Mesendoderm (in vitro differentiated cells): ENCODE data around the gene PMEL.
A peak's percentile ranks its signal among the peaks of the same experiment; 100 is the strongest.

Experiments used
- DNase-seq: peaks from one replicate; pipeline ENCODE4 v3.0.0; 2013
- H2AK5ac ChIP-seq: 2 replicates; pipeline ENCODE4 v1.6.1; 2013; ENCODE audit warnings: low read length, inconsistent platforms
- H2BK120ac ChIP-seq: 2 replicates; pipeline ENCODE4 v1.6.1; 2013; ENCODE audit warnings: low read depth, mild to moderate bottlenecking, low read length, moderate library complexity, mixed read lengths
- H2BK15ac ChIP-seq: replicated peaks from 2 replicates; pipeline ENCODE4 v1.6.1; 2013; ENCODE audit warnings: low read depth, mild to moderate bottlenecking, moderate library complexity
- H2BK5ac ChIP-seq: 2 replicates; pipeline ENCODE4 v1.6.1; 2013; ENCODE audit warnings: low read length, inconsistent platforms
- H3K18ac ChIP-seq: 2 replicates; pipeline ENCODE4 v1.6.1; 2013; ENCODE audit warnings: mild to moderate bottlenecking, low read length, mixed read lengths
- H3K23ac ChIP-seq: one replicate; pipeline ENCODE4 v1.6.1; 2013; ENCODE audit warnings: low read length
- H3K27ac ChIP-seq: 2 replicates; pipeline ENCODE4 v1.5.1; 2013; ENCODE audit warnings: low read depth, mild to moderate bottlenecking, inconsistent platforms, low read length, moderate library complexity
- H3K27me3 ChIP-seq: 2 replicates; pipeline ENCODE4 v1.6.1; 2013; ENCODE audit warnings: low read length, control low read depth, mild to moderate bottlenecking, inconsistent platforms; ENCODE audit not compliant: insufficient read depth, poor library complexity
- H3K36me3 ChIP-seq: 2 replicates; pipeline ENCODE4 v1.6.1; 2013; ENCODE audit warnings: low read length, inconsistent platforms; ENCODE audit not compliant: control insufficient read depth, insufficient read depth
- H3K4ac ChIP-seq: one replicate; pipeline ENCODE4 v1.6.1; 2013; ENCODE audit warnings: low read depth, mild to moderate bottlenecking, low read length, moderate library complexity
- H3K4me1 ChIP-seq: 2 replicates; pipeline ENCODE4 v1.6.1; 2013; ENCODE audit warnings: low read depth, low read length, inconsistent platforms; ENCODE audit not compliant: control insufficient read depth
- H3K4me2 ChIP-seq: 2 replicates; pipeline ENCODE4 v1.6.1; 2013; ENCODE audit warnings: low read length
- H3K4me3 ChIP-seq: 2 replicates; pipeline ENCODE4 v1.5.1; 2013; ENCODE audit warnings: mild to moderate bottlenecking, low read length
- H3K56ac ChIP-seq: one replicate; pipeline ENCODE4 v1.6.1; 2013; ENCODE audit warnings: low read length
- H3K79me1 ChIP-seq: 2 replicates; pipeline ENCODE4 v1.6.1; 2013; ENCODE audit warnings: low read length, inconsistent platforms
- H3K79me2 ChIP-seq: 2 replicates; pipeline ENCODE4 v1.6.1; 2013; ENCODE audit warnings: mild to moderate bottlenecking, low read length; ENCODE audit not compliant: control insufficient read depth, insufficient read depth
- H3K9ac ChIP-seq: 2 replicates; pipeline ENCODE4 v1.6.1; 2013; ENCODE audit warnings: low read length, inconsistent platforms
- H4K5ac ChIP-seq: one replicate; pipeline ENCODE4 v1.6.1; 2013; ENCODE audit warnings: low read length
- H4K8ac ChIP-seq: one replicate; pipeline ENCODE4 v1.6.1; 2013; ENCODE audit warnings: low read depth, mild to moderate bottlenecking, control low read depth, low read length, moderate library complexity
- WGBS: extraction: QIAGEN DNeasy Blood & Tissue Kit; methylation state at CpG from one replicate; pipeline ENCODE4 v1.1.7; 2013; ENCODE audit warnings: low lambda C conversion rate, missing lambda C conversion rate; ENCODE audit not compliant: insufficient coverage; ENCODE audit errors: extremely low coverage; 5-methylcytosine and 5-hydroxymethylcytosine counted together

The PMEL gene

DNA sequence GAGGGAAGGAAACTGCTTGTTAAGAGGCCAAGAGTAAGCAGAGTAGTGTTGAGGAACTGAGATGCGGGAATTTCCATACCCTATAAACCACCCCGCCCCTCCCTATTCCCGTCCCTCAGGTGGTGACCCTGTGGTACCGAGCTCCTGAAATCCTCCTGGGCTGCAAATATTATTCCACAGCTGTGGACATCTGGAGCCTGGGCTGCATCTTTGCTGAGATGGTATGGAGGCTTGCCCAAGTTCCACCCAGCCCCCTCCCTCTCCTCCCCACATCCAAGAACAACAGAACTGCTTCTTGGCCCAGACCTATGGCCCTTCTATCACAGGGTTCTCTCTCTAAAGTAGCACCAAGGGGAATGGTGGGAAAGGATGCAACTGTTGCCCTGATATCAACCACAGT lies 3.5 kb upstream of the PMEL start:
- no peaks in the 10 kb centered on the region for H3K27me3 ChIP-seq
- H3K56ac ChIP-seq, result no peak overlapping the region
- peaks cover 19% of the 10 kb centered on the region for H3K4me1 ChIP-seq
- H2AK5ac ChIP-seq, result no peak overlapping the region
- H3K36me3 ChIP-seq, result peaks cover 5% of the 10 kb centered on the region
- no peak overlapping the region for H4K5ac ChIP-seq
- no peak overlapping the region for H2BK15ac ChIP-seq
- no peak overlapping the region for H2BK5ac ChIP-seq
- no peak overlapping the region for H3K27ac ChIP-seq
- peaks cover 17% of the 10 kb centered on the region for H3K79me2 ChIP-seq
- no peak overlapping the region for H3K18ac ChIP-seq
- no CpG with 5 or more reads among the region's 4 CpGs for WGBS
- no peak overlapping the region for H3K4me2 ChIP-seq
- H3K23ac ChIP-seq, result no peak overlapping the region
- H4K8ac ChIP-seq, result no peak overlapping the region
- no peak for DNase-seq
- no peak overlapping the region for H3K9ac ChIP-seq
- H2BK120ac ChIP-seq, result no peak overlapping the region
- H3K79me1 ChIP-seq, result peaks cover 8% of the 10 kb centered on the region
- H3K4me3 ChIP-seq, result no peak overlapping the region
- no peak overlapping the region for H3K4ac ChIP-seq

DNA sequence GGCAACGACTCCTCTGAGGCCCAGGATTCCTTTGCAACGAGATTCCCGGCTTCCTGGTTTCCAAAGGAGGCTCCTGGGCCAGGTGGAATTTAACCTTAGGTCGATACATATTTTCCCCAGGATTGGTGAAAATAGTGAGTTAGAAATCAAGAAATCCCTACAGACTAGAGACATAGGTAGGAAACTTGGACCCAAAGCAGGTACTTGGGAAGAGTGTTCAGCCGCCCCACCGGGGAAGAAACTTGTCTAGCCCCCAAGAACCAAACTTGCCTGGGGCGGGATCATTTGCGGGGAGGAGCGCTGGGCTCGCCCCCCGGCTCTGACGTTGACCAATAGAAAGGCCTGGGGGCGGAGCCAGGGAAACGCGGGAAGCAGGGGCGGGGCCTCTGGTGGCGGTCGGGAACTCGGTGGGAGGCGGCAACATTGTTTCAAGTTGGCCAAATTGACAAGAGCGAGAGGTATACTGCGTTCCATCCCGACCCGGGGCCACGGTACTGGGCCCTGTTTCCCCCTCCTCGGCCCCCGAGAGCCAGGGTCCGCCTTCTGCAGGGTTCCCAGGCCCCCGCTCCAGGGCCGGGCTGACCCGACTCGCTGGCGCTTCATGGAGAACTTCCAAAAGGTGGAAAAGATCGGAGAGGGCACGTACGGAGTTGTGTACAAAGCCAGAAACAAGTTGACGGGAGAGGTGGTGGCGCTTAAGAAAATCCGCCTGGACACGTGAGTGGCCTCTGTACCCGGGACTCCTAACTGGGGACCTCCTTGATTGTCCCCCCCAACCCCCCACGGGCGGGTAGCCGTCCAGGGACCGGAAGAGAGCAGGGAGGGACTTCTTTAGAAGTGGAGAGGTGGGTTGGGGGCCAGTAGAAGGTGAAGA lies 803 bp upstream of the PMEL start, which contains the start of gene CDK2:
Gene CDK2, plus strand, starts transcription at position 423 of the 874 bp plus-strand sequence. Its CDS starts 179 bp downstream, at position 602.
- no peak within 1 kb of the TSS for H4K5ac ChIP-seq
- peak within 1 kb of the TSS; percentile 93 for H3K4me2 ChIP-seq
- H3K4me3 ChIP-seq, result peak within 1 kb of the TSS; percentile 86
- H3K79me1 ChIP-seq, result peaks cover 8% of the 10 kb centered on the region
- H3K18ac ChIP-seq, result peak within 1 kb of the TSS; percentile 91
- H3K36me3 ChIP-seq, result peaks cover 3% of the 10 kb centered on the region
- peak within 1 kb of the TSS; percentile 17 for H3K4ac ChIP-seq
- peaks cover 15% of the 10 kb centered on the region for H3K79me2 ChIP-seq
- H3K9ac ChIP-seq, result peak within 1 kb of the TSS; percentile 92
- H3K27me3 ChIP-seq, result no peaks in the 10 kb centered on the region
- H4K8ac ChIP-seq, result no peak within 1 kb of the TSS
- H2BK15ac ChIP-seq, result no peak within 1 kb of the TSS
- no CpG with 5 or more reads among the region's 45 CpGs for WGBS
- peak within 1 kb of the TSS; percentile 6 for H2BK120ac ChIP-seq
- H3K56ac ChIP-seq, result peak within 1 kb of the TSS; percentile 93
- peak within 1 kb of the TSS; percentile 76 for H2BK5ac ChIP-seq
- H2AK5ac ChIP-seq, result peak within 1 kb of the TSS; percentile 91
- peak within 1 kb of the TSS; percentile 84 for H3K27ac ChIP-seq
- H3K4me1 ChIP-seq, result peaks cover 16% of the 10 kb centered on the region
- no peak within 1 kb of the TSS for H3K23ac ChIP-seq
- DNase-seq, result peak; percentile 93

DNA sequence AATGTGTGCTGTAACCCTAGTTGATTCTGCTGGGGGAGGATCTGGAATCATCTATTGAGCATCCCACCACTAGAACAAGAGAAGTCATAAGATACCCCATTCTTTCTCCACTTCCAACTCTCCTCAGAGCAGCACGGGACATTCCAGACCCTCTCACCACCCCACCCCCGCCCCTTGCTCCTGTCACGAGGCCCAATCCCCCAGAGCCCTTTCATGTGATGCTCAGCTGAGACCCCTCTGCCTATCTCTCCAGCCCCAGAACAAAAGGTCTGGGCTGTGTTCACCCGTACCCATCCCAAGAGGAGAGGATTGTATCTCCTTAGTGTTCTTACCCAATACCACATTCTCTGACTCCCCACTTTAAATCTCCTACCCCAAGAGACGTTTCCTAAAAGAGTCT lies 602 bp downstream of the PMEL start:
- Histone ChIP-seq H4K8ac (no peak overlapping the region), H3K4me3 (no peak overlapping the region)

DNA sequence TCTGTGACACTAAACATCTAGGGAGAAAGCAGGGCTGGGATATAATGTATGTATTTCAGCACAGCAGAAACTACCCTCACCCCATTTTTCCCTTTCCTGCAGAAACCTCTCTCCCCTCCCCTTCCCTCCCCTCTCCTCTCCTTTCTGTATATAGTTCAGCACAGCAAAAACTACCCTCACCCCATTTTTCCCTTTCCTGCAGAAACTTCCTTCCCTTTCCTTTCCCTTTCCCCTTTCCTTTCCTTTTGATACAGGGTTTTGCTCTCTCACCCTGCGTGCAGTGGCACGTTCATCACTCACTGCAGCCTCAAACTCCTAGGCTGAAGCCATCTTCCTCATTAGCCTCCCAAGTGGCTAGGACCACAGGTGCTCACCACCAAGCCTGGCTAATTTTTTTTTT lies 2.1 kb downstream of the PMEL start:
- no peak for DNase-seq
- no peak overlapping the region for H4K5ac ChIP-seq
- no peak overlapping the region for H4K8ac ChIP-seq
- no peak overlapping the region for H3K4me3 ChIP-seq
- H2BK5ac ChIP-seq, result no peak overlapping the region
- H3K27me3 ChIP-seq, result no peaks in the 10 kb centered on the region
- H3K27ac ChIP-seq, result no peak overlapping the region
- H3K36me3 ChIP-seq, result peaks cover 2% of the 10 kb centered on the region
- no CpG with 5 or more reads among the region's 2 CpGs for WGBS
- H3K4me1 ChIP-seq, result peaks cover 16% of the 10 kb centered on the region
- H3K4ac ChIP-seq, result no peak overlapping the region
- H3K18ac ChIP-seq, result no peak overlapping the region
- no peak overlapping the region for H2AK5ac ChIP-seq
- no peak overlapping the region for H2BK15ac ChIP-seq
- no peak overlapping the region for H3K9ac ChIP-seq
- H3K23ac ChIP-seq, result no peak overlapping the region
- H2BK120ac ChIP-seq, result no peak overlapping the region
- no peak overlapping the region for H3K4me2 ChIP-seq
- no peak overlapping the region for H3K56ac ChIP-seq
- H3K79me1 ChIP-seq, result peaks cover 6% of the 10 kb centered on the region
- peaks cover 15% of the 10 kb centered on the region for H3K79me2 ChIP-seq

More for the DNA sequence above, 602 bp downstream of the PMEL start:
- peaks cover 16% of the 10 kb centered on the region for H3K4me1 ChIP-seq
- no peaks in the 10 kb centered on the region for H3K27me3 ChIP-seq
- H2AK5ac ChIP-seq, result no peak overlapping the region
- H2BK5ac ChIP-seq, result no peak overlapping the region
- no peak overlapping the region for H2BK120ac ChIP-seq
- WGBS, result no CpG with 5 or more reads among the region's 5 CpGs
- no peak overlapping the region for H3K23ac ChIP-seq
- no peak overlapping the region for H3K4ac ChIP-seq
- peak overlapping the region; percentile 15 for H3K4me2 ChIP-seq
- H3K9ac ChIP-seq, result peak overlapping the region; percentile 27
- H2BK15ac ChIP-seq, result no peak overlapping the region
- H3K79me2 ChIP-seq, result peaks cover 15% of the 10 kb centered on the region
- no peak overlapping the region for H3K18ac ChIP-seq
- no peak overlapping the region for H4K5ac ChIP-seq
- no peak overlapping the region for H3K27ac ChIP-seq
- H3K36me3 ChIP-seq, result peaks cover 2% of the 10 kb centered on the region
- peak overlapping the region; percentile 76 for H3K56ac ChIP-seq
- peaks cover 8% of the 10 kb centered on the region for H3K79me1 ChIP-seq
- DNase-seq, result peak; percentile 34

DNA sequence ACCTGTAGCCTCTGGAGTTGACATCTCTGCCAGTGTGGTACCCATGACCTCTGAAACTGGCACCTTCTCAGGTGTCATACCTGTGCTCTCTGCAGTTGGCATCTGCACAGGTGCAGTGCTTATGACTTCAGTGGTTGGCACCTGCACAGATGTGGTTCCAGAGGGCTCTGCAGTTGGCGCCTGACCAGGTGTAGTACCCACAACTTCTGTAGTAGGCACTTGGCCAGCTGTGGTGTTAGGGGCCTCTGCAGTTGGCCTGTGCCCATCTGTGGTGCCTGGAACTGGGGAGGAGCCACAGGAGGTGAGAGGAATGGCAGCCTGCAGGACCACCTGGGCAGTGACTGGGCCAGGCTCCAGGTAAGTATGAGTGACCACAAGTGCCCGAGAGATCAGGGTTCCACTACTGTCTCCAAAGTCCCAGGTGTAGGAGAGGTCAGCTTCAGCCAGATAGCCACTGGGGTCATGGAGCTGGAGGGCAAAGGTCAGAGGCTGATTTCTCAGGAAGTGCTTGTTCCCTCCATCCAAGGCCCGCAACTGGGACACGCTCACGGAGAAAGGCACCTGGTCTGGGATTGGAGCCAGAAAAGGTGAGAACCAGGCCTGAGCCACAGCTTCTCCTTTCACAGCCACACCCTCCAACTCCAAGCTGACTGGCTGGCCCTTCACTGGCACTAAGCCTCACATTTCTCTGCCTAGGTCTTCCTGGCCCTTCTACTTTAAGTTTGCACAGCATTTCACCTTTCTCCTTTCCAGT lies 8.6 kb downstream of the PMEL start:
- H2BK15ac ChIP-seq, result no peak overlapping the region
- H3K18ac ChIP-seq, result no peak overlapping the region
- H3K36me3 ChIP-seq, result peaks cover 2% of the 10 kb centered on the region
- H3K4me1 ChIP-seq, result no peaks in the 10 kb centered on the region
- H3K9ac ChIP-seq, result no peak overlapping the region
- no peak overlapping the region for H3K23ac ChIP-seq
- no peak overlapping the region for H3K56ac ChIP-seq
- H3K27ac ChIP-seq, result no peak overlapping the region
- H4K5ac ChIP-seq, result no peak overlapping the region
- no peak overlapping the region for H2BK5ac ChIP-seq
- no peaks in the 10 kb centered on the region for H3K79me2 ChIP-seq
- no peak overlapping the region for H3K4me3 ChIP-seq
- no peaks in the 10 kb centered on the region for H3K79me1 ChIP-seq
- H3K27me3 ChIP-seq, result no peaks in the 10 kb centered on the region
- H4K8ac ChIP-seq, result no peak overlapping the region
- WGBS, result no CpG with 5 or more reads among the region's 5 CpGs
- no peak overlapping the region for H2AK5ac ChIP-seq
- H2BK120ac ChIP-seq, result no peak overlapping the region
- DNase-seq, result no peak
- H3K4me2 ChIP-seq, result no peak overlapping the region
- H3K4ac ChIP-seq, result no peak overlapping the region
